ENCODE results near the gene TCP10L. TPM values are rescaled to one million over a fixed set of nuclear protein-coding genes. Genes with fewer than 3 reads are reported as not detected.

The TCP10L gene
- total and polyA plus RNA-seq, 2 of the 4 experiments (the other 2 are of a cell fraction): 0.09 TPM; not detected in 1

- Histone ChIP-seq H3K9me1 (ENCODE audit: insufficient read depth, low read length) (peaks cover 5% of the 10 kb centered on the region; the same call in 1 of the 2 replicates), H3K4me1 (ENCODE audit: control insufficient read depth, insufficient read depth, low read length) (no peaks in the 10 kb centered on the region), H4K91ac (ENCODE audit: insufficient read depth, low read depth, low read length) (no peak overlapping the region), H4K20me1 (ENCODE audit: insufficient read depth, low read length) (no peaks in the 10 kb centered on the region), H2BK15ac (ENCODE audit: low read depth, low read length) (no peak overlapping the region), H4K5ac (ENCODE audit: low read depth, low read length) (no peak overlapping the region), H3K27ac (ENCODE audit: insufficient read depth, low read length) (no peak overlapping the region), H3K27me3 (ENCODE audit: control insufficient read depth, insufficient read depth, low read length) (peaks cover 2% of the 10 kb centered on the region; the same call in 1 of the 2 replicates), H3K36me3 (ENCODE audit: control insufficient read depth, insufficient read depth, low read length) (no peaks in the 10 kb centered on the region), H3K4me3 (ENCODE audit: insufficient read depth, low read depth, low read length) (no peak overlapping the region), H3K9ac (ENCODE audit: low read depth, low read length) (no peak overlapping the region), H3K4ac (ENCODE audit: low read depth, low read length) (no peak overlapping the region), H2AK5ac (ENCODE audit: low read depth, low read length) (no peak overlapping the region), H3K14ac (replicated peaks; ENCODE audit: low read depth, low read length) (no peak overlapping the region), H2BK120ac (ENCODE audit: low read depth, low read length) (no peak overlapping the region), H3K56ac (ENCODE audit: extremely low read depth, insufficient read depth, low read length) (no peak overlapping the region), H4K8ac (ENCODE audit: low read depth in 2 of 2, low read length in 2 of 2) (no peak overlapping the region), H3K4me2 (ENCODE audit: low read depth, low read length) (no peak overlapping the region), H3K9me3 (ENCODE audit: control insufficient read depth, insufficient read depth, low read length) (no peaks in the 10 kb centered on the region), H3K79me1 (ENCODE audit: low read depth in 1 of 2, low read length in 2 of 2) (no peaks in the 10 kb centered on the region), H2AK9ac (replicated peaks; ENCODE audit: low read depth, low read length, poor library complexity) (no peak overlapping the region), H2AFZ (replicated peaks; ENCODE audit: low read length, poor library complexity) (no peak overlapping the region), H2BK5ac (ENCODE audit: low read depth, low read length, poor library complexity, severe bottlenecking) (no peak overlapping the region), H3K23ac (ENCODE audit: low read depth, low read length) (no peak overlapping the region), H2BK20ac (ENCODE audit: low read depth, low read length) (no peak overlapping the region), H3K18ac (ENCODE audit: low read depth, low read length) (no peak overlapping the region)
- ChIA-PET POLR2A (ENCODE audit: unreplicated experiment) (no interaction called here), CTCF (no interaction called here)
- no TSS peak for BruUV-seq (replicated peaks)
- TF ChIP-seq MXI1 (IDR thresholded peaks at IDR 0.05; ENCODE audit: borderline replicate concordance, low read depth, low read length) (no peak), CTCF (conservative IDR thresholded peaks at IDR 0.05; ENCODE audit: low read depth, low read length) (no peak), CHD1 (IDR thresholded peaks at IDR 0.05; ENCODE audit: low read depth, low read length) (no peak), SMC3 (IDR thresholded peaks at IDR 0.05; ENCODE audit: low read depth, low read length) (no peak), RCOR1 (IDR thresholded peaks at IDR 0.05; ENCODE audit: insufficient replicate concordance, low read length) (no peak), POLR2A (IDR thresholded peaks at IDR 0.05; ENCODE audit: low read depth, low read length) (no peak), MAZ (IDR thresholded peaks at IDR 0.05; ENCODE audit: borderline replicate concordance, low read depth, low read length) (no peak), RAD21 (IDR thresholded peaks at IDR 0.05; ENCODE audit: low read length) (no peak), NFE2L2 (IDR thresholded peaks at IDR 0.05; ENCODE audit: low read depth, low read length) (no peak), CEBPB (IDR thresholded peaks at IDR 0.05; ENCODE audit: low read depth, low read length) (no peak), ELK1 (IDR thresholded peaks at IDR 0.05; ENCODE audit: borderline replicate concordance, low read depth, low read length) (no peak), RFX5 (IDR thresholded peaks at IDR 0.05; ENCODE audit: low read depth, low read length) (no peak), BHLHE40 (IDR thresholded peaks at IDR 0.05; ENCODE audit: low read depth, low read length) (no peak)
- TF ChIP-seq, protein P1, sequence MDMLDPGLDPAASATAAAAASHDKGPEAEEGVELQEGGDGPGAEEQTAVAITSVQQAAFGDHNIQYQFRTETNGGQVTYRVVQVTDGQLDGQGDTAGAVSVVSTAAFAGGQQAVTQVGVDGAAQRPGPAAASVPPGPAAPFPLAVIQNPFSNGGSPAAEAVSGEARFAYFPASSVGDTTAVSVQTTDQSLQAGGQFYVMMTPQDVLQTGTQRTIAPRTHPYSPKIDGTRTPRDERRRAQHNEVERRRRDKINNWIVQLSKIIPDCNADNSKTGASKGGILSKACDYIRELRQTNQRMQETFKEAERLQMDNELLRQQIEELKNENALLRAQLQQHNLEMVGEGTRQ (IDR thresholded peaks at IDR 0.05; ENCODE audit: low read depth, low read length): no peak
- intact Hi-C loops (cut with micrococcal nuclease) (no loop called here), in situ Hi-C loops (cut with MboI; ENCODE audit: low sequenced_read_pairs) (no loop called here), dilution Hi-C loops (cut with HindIII; ENCODE audit: low sequenced_read_pairs, unreplicated experiment) (no loop called here)
- DNase-seq: no peak
- no peak for ATAC-seq (ENCODE audit: low read depth)
- WGBS, 2 experiments (ENCODE audit: extremely low coverage in 2 of 2, insufficient read length in 1 of 2): 100% methylated on average over 3 of the region's 3 CpGs; no CpG with 5 or more reads in 1 of the 2 experiments
These were observed 47.8 kb downstream of the TCP10L start for GRCh38 chr21:32537569-32537881.

Data from IMR-90 (cell line).